Astrocyte of the cerebellum (primary cell): ENCODE data around the gene SETD1B.

Experiments used
- DNase-seq: peaks from one replicate; pipeline ENCODE4 v3.0.0-alpha.2; 2011; ENCODE audit warnings: low read depth
- H3K4me3 ChIP-seq: 2 replicates; pipeline ENCODE4 v1.5.1; 2011; ENCODE audit warnings: mild to moderate bottlenecking, low read depth, low read length, moderate library complexity
- CTCF ChIP-seq: IDR thresholded peaks from 2 replicates; pipeline ENCODE4 v1.5.1; 2012; ENCODE audit warnings: low read length, low read depth, moderate library complexity, mild to moderate bottlenecking; ENCODE audit errors: missing control alignments
- in situ Hi-C: cut with HindIII; loops from 2 replicates; pipeline ENCODE4 v1.10.0; 2017; ENCODE audit warnings: low sequenced_read_pairs

Gene SETD1B

DNA sequence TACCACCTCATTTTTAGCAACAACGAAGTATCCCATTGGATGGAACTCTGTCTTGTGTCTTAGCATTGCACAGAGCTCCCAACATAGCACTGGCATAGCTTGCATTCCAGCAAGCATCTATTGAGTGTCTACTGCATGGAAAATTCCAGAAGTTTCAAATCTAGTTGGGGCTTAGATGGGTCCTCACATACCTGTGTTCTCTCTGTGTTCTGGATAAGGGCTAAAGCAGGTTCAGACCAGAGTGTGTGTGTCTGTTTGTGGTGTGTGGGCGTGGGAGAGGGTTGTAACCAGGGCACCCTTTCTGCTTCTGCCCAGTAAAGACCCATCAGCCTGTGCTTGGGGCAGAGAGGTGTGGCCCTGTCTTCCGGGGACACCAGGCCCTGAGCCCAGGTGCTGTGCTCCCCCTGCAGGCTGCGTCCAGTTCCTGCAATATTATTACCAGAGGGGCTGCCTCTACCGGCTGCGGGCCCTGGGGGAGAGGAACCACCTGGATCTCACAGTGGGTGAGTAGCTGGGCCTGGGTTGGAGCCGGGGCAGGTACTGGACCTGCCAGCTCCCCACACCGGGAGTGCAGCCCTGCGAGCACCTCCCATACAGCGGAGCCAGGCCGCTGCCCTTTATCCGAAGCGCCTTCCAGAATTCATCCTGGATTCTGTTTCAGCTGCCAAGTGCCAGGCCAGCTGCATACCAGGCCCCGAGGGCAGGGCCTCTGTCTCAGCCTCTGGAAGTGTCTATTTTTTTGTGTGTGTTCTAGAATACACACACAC, 30.6 kb upstream of the SETD1B start:
- no peak for DNase-seq
- peak; percentile 82 for TF ChIP-seq CTCF
- no peak overlapping the region for H3K4me3 ChIP-seq
- in situ Hi-C loops, result no loop called here

- no peak overlapping the region for H3K4me3 ChIP-seq
- no peak for DNase-seq
- in situ Hi-C loops, result no loop called here
- no peak for TF ChIP-seq CTCF
These were observed 28.8 kb upstream of the SETD1B start for GRCh38 chr12:121774968-121775474.

- in situ Hi-C loops, result no loop called here
- peak; percentile 1 for TF ChIP-seq CTCF
- no peak for DNase-seq
- no peak overlapping the region for H3K4me3 ChIP-seq
These were observed 28.3 kb upstream of the SETD1B start for GRCh38 chr12:121775501-121775900.

- H3K4me3 ChIP-seq, result no peak overlapping the region
- no peak for DNase-seq
- in situ Hi-C loops, result no loop called here
- peak; percentile 92 for TF ChIP-seq CTCF
These were observed 27.4 kb upstream of the SETD1B start for GRCh38 chr12:121776190-121777098.

GRCh38 chr12:121778567-121779421, 25.0 kb upstream of the SETD1B start:
- in situ Hi-C loops, result no loop called here
- no peak for DNase-seq
- no peak for TF ChIP-seq CTCF
- H3K4me3 ChIP-seq, result no peak overlapping the region

- DNase-seq, result no peak
- in situ Hi-C loops, result no loop called here
- TF ChIP-seq CTCF, result no peak
- no peak overlapping the region for H3K4me3 ChIP-seq
These were observed 24.4 kb upstream of the SETD1B start for GRCh38 chr12:121779422-121779895.
